Measurements from ENCODE around the gene SFMBT2.

Gene SFMBT2

GRCh38 chr10:7161484-7162250 lies 249.2 kb downstream of the SFMBT2 start:
- DNase-seq (ENCODE audit: low read depth in 2 of 3, low spot score in 2 of 3) = no peak

DNA sequence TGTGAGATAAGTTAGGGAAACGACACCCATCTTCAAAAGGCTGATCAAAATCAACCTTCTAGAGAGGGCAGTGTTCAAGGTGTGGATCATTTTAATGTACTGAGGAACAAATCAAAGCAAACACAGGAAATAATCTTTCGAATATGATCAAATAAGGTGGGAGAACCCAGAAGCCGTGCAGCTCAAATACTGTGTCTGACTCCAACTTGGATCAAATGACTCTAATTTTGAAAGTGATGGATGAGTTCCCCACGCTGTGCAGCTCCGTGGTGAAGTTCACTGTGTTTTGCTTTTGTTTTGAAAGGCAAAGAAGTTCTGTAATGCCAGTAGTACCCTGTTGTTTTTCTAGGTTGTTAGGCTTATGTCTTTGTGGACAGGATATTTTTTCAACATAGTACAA lies 250.9 kb downstream of the SFMBT2 start:
- no peak for DNase-seq (ENCODE audit: low read depth in 2 of 3, low spot score in 2 of 3)

DNA sequence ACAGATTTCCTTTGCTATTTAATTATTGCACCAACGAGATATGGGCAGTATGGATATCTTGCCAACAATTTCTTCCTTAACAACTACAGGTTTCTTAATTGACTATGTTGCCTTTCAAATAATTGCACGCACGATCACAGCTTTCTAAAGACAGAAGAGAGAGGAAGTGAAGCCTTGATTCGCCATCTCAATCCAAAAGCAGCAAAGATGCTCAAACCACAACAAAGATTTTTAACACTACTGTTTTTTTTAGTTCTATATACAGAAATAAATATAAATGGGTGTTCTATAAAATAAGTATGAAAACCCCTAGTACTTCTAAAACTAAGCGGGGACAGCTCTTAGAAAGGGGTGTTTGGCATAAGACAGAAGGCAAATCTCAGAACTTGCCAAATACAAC lies 251.3 kb downstream of the SFMBT2 start:
- no peak for DNase-seq (ENCODE audit: low read depth in 2 of 3, low spot score in 2 of 3)

DNA sequence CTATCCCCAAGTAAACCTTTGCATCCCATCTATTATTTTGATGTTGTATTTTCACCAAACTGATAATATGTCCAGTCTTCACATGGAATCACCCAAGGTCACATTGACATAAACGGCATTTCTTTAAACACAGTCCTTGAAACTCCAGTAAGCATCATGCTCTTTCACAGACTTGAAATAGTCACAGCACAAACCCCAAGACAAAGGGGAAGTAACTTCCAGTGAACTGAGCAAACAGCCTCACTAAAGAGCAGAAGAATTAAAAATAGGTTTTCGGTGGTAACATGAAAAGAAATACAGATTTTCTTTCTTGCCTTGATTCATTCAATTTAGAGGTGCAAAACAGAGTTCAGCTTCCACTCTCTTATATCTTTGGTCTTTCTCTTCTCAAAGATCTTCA lies 253.7 kb downstream of the SFMBT2 start:
- no peak for DNase-seq (ENCODE audit: low read depth in 2 of 3, low spot score in 2 of 3)

GRCh38 chr10:7153750-7154149 lies 257.1 kb downstream of the SFMBT2 start:
- no peak for DNase-seq (ENCODE audit: low read depth in 2 of 3, low spot score in 2 of 3)

DNA sequence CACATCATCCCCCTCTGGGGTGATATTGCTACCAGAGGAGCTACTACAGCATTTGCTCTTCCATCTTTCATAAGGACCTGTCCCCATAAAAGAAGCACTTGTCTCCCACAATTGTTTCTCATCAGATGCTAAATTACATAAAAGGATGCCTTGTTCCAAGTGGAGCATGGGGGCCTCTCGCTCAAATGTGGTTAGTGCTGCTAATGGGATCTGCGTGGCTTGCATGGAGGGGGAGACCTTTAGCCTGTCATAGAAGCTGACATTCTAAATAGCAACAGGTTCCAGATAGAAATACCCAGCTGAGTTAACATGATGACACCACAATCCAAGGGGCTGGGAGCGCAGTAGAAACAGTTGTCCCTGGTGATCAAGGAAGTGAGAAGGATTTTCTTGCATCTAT lies 257.9 kb downstream of the SFMBT2 start:
- DNase-seq (ENCODE audit: low read depth in 2 of 3, low spot score in 2 of 3) = no peak

DNA sequence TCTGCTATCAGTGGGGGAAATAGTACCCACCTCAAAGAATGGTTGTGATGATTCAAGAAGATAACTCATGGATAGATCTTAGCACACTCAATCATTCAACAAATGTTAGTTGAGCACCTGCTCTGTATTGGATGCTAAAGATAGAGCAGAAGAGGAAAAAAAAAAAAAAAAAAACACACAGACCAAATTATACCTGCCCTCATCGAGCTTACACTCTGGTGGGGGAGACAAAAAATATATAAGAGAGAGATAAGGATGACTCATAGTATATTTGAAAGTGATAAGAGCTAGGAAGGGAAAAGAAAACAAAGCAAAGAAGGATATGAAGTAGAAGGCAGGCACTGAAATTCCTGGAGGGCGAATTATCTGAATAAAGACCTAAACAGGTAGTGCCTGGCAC lies 258.5 kb downstream of the SFMBT2 start:
- no peak for DNase-seq (ENCODE audit: low read depth in 2 of 3, low spot score in 2 of 3)

DNA sequence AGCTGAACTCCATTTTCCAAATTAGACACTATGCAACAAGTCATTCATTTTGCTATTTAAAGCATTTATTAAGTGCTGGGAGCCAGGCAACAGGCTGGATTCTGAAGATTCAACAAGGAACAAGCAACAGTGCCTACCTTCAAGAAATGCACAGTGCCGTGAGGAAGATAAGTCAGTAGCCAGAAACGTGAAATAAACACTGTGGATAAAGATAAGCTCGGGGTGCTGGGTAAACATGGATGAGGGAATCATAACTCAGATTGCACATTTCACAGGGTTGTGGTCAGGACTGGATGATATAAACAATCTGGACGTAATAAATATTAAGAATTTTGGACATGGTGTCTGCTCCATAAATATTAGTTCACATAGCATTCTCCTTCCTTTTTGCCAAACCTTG lies 259.3 kb downstream of the SFMBT2 start:
- DNase-seq (ENCODE audit: low read depth in 2 of 3, low spot score in 2 of 3) = no peak

- DNase-seq (ENCODE audit: low read depth in 2 of 3, low spot score in 2 of 3) = no peak
These were observed 260.5 kb downstream of the SFMBT2 start for GRCh38 chr10:7150349-7150748.

- no peak for DNase-seq (ENCODE audit: low read depth in 2 of 3, low spot score in 2 of 3)
These were observed 264.6 kb downstream of the SFMBT2 start for GRCh38 chr10:7146189-7146588.

- DNase-seq (ENCODE audit: low read depth in 2 of 3, low spot score in 2 of 3) = no peak
These were observed 274.8 kb downstream of the SFMBT2 start for GRCh38 chr10:7136016-7136415.

DNA sequence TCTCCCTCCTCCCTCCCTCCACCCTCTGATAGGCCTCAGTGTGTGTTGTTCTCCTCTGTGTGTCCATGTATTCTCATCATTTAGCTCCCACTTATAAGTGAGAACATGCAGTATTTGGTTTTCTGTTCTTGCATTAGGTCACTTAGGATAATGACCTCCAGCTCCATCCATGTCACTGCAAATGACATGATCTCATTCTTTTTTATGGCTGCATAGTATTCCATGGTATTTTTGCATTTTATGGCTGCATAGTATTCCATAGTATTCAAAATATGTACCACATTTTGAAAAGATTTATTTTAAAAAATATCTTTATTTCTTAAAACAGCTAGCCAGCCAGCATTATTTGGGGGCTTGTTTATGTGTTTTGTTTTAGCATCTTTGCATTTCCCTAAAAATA lies 275.6 kb downstream of the SFMBT2 start:
- DNase-seq (ENCODE audit: low read depth in 2 of 3, low spot score in 2 of 3) = no peak

DNA sequence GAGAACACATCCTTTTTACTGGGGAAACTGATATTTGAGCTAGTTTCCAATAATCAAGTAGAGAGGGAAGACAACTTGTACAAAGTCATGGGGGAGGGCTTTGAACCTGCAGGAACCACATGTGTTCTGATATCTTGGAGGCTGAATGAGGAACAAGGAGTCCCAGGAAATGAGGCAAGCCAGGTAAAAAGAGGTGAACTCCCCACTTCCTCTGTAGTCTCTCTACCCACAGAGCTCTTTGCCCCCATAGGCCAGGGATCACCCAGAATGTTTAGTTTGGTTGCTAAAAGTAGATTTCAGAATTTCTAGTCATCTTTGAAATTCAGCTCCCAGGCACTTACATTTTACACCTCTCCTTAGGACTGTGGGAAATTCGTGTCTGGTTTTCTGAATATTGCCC lies 276.4 kb downstream of the SFMBT2 start:
- no peak for DNase-seq (ENCODE audit: low read depth in 2 of 3, low spot score in 2 of 3)

- DNase-seq (ENCODE audit: low read depth in 2 of 3, low spot score in 2 of 3) = no peak
These were observed 276.9 kb downstream of the SFMBT2 start for GRCh38 chr10:7133958-7134357.

GRCh38 chr10:7133278-7133677 lies 277.6 kb downstream of the SFMBT2 start:
- no peak for DNase-seq (ENCODE audit: low read depth in 2 of 3, low spot score in 2 of 3)

DNA sequence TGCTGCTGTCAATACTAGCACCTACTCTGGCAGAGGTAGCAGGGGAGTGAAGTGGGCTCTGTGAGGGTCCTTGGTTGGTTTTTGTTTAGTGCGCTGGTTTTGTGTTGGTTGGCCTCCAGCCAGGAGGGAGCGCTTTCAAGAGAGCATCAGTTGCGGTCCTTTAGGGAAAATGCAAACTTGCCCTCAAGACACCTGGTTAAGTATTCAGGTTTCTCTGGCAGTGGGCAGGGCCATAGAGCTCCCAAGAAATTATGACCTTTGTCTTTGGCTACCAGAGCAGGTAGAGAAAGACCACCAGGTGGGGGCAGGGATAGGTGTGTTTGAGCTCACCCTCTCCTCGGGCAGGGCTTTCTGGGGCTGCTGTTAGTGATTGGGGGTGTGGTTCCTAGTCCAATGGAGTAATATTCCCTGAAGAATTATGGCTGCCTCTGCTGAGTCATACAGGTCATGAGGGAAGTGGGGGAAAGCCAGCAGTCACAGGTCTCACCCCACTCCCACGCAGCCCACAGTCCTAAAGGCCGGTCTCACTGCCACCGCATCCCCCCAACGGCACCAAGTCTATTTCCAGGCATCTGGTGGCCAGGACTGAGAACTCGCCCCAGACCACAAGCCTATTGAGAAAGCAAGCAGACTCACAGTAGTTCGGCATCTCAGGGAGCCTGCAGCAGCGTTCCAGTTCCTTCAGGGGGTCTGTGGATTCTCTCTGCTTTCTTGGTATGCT lies 280.5 kb downstream of the SFMBT2 start:
- no peak for DNase-seq (ENCODE audit: low read depth in 2 of 3, low spot score in 2 of 3)

DNA sequence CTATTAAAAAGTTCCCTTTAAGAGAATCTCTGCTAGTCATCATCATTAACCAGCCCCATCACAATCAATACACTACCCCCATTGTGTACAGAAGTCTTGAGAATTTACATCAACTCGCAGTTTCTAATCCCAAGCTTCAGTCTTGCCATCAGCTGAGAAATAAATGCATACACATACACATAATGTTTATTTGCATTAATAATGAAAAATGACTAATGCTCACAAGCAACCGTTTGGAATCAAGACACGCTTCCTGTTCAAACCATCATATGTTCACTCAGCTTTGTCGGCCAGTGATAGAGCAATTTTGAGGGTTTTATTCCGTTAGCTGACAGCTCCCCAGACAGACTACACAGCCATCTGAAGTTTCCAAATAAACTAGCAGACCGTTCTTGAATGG lies 287.1 kb downstream of the SFMBT2 start:
- DNase-seq (ENCODE audit: low read depth in 2 of 3, low spot score in 2 of 3) = no peak

DNA sequence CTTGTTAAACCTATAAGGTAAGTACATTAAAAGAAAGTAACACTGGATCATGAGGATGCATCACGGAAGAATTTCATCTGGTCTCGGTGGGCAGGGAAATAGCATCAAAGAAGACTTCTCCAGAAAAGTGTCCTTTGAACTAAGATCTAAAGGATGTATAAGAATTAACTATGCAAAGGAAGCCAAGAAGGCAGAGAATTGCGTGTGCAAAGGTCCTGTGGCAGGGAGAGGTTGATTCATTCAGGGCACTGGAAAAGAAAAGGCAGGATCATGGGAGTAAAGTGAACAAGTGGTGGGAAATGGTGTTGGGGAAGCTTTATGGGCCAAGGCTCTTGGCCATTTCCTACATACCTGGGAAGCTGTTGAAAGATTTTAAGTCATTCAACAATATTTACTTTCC lies 288.3 kb downstream of the SFMBT2 start:
- DNase-seq (ENCODE audit: low read depth in 2 of 3, low spot score in 2 of 3) = no peak

DNA sequence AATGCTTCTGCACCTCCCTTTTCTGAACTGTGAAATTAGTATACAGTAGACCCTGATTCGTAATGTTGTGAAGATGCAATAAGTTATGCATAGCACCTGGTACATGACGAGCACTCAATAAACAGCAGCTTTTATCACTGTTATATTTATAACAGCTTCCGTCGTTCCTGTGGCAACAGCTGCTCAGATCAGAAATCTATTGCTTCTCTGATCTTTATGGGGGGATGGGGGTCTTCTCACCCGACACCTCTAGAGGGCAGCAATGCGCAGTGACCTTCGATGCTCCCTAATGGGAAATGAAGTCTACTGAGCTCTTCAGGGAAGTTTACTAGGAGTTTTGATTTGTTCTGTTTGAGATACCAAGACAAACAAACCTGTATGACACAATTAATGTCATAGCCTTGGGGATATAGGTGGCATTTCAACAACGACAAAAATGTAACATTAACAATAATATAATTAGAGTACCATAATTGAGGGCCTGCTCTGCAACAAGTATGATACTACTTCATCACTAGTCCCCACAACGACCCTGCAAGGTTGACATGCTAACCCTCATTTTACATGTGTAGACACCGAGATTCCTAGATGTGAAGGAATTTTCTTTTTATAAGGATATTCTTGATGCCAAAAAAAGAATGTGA lies 289.6 kb downstream of the SFMBT2 start:
- peak in 2 of 3 experiments; percentile 26 to 37 for DNase-seq (ENCODE audit: low read depth in 2 of 3, low spot score in 2 of 3)

GRCh38 chr10:7119325-7120015 lies 291.4 kb downstream of the SFMBT2 start:
- no peak for DNase-seq (ENCODE audit: low read depth in 2 of 3, low spot score in 2 of 3)

GRCh38 chr10:7117806-7118674 lies 292.8 kb downstream of the SFMBT2 start:
- no peak for DNase-seq (ENCODE audit: low read depth in 2 of 3, low spot score in 2 of 3)

Data from activated CD8-positive, alpha-beta memory T cell treated with anti-CD3 and anti-CD28 coated beads for 48 hours (primary cell).